ENCODE data around the gene DMD.

DMD gene

DNA sequence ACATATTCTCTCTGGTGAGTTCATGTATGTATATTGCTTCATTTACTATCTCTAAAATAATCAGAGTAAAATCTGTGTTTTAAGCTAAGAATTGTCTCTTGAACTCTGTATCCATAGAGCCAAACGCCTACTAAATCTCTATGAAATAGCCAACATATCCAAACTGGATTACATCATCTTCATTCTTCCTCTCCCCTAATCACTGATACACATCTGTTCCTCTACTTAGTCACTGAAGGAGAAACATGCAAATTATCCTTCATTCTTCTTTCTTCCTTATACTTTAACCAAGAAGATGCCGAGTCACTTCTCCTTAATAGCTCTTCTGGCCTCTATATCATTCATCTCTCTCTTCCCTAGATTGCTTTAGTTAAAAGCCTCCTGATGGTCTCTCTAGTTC lies 1509.1 kb downstream of the DMD start:
- ChIA-PET POLR2A (no interaction called here), CTCF (no interaction called here)
- Histone ChIP-seq H3K27ac (ENCODE audit: insufficient read depth in 1 of 2, low read depth in 1 of 2, low read length in 2 of 2, poor library complexity in 1 of 2, severe bottlenecking in 2 of 2) (no peak overlapping the region), H3K4me1 (ENCODE audit: control extremely low read depth in 1 of 4, control insufficient read depth in 4 of 4, insufficient read depth in 4 of 4, low read length in 3 of 4) (no peaks in the 10 kb centered on the region), H3K4me3 (ENCODE audit: control insufficient read depth in 1 of 7, extremely low read depth in 1 of 7, insufficient read depth in 4 of 7, low read depth in 2 of 7, low read length in 6 of 7) (no peak overlapping the region), H3K36me3 (ENCODE audit: control insufficient read depth in 4 of 4, insufficient read depth in 4 of 4, low read length in 3 of 4) (no peaks in the 10 kb centered on the region), H3K9me3 (ENCODE audit: control extremely low read depth in 1 of 5, control insufficient read depth in 4 of 5, insufficient read depth in 2 of 5, low read depth in 1 of 5, low read length in 4 of 5) (no peaks in the 10 kb centered on the region), H3K27me3 (replicated peaks in 2 of 5; ENCODE audit: control insufficient read depth in 4 of 5, insufficient read depth in 5 of 5, low read length in 4 of 5) (no peaks in the 10 kb centered on the region)
- DNase-seq: no peak
- WGBS (ENCODE audit: insufficient coverage): 77% methylated on average over 2 of the region's 2 CpGs

DNA sequence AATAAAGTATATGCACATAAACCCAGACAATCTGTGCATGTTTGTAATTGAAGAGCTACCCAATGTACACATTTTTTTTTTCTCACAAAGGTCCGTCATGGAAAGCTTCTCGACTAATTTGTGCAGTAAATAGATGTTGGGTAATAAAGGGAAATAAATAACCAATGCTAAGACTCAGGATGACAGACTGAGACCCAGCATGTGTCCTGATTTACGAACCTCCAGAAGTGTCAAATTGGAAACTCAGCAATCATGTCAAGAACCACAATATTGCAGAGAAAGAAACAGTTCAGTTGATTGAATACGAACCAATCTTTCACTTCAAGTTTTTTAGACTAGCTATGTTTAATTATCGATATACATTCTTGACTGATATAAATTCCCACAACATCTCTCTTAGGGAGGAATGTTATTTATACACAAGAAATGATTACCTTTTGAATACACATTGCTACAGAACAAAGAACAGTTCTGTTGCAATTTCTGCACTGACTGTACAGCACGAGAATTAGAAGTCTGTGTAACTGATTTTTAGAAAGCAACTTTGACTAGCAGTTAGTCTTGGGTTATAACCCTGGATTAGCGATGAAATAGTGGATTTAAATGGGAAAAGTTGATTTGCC lies 1513.9 kb downstream of the DMD start:
- Histone ChIP-seq H3K4me1 (ENCODE audit: control extremely low read depth in 1 of 4, control insufficient read depth in 4 of 4, insufficient read depth in 4 of 4, low read length in 3 of 4) (no peaks in the 10 kb centered on the region), H3K36me3 (ENCODE audit: control insufficient read depth in 4 of 4, insufficient read depth in 4 of 4, low read length in 3 of 4) (no peaks in the 10 kb centered on the region), H3K27me3 (replicated peaks in 2 of 5; ENCODE audit: control insufficient read depth in 4 of 5, insufficient read depth in 5 of 5, low read length in 4 of 5) (no peaks in the 10 kb centered on the region), H3K4me3 (ENCODE audit: control insufficient read depth in 1 of 7, extremely low read depth in 1 of 7, insufficient read depth in 4 of 7, low read depth in 2 of 7, low read length in 6 of 7) (no peak overlapping the region), H3K27ac (ENCODE audit: insufficient read depth in 1 of 2, low read depth in 1 of 2, low read length in 2 of 2, poor library complexity in 1 of 2, severe bottlenecking in 2 of 2) (no peak overlapping the region), H3K9me3 (ENCODE audit: control extremely low read depth in 1 of 5, control insufficient read depth in 4 of 5, insufficient read depth in 2 of 5, low read depth in 1 of 5, low read length in 4 of 5) (peaks cover 0 to 2% (median 0%) of the 10 kb centered on the region in 5 experiments)
- no peak for DNase-seq
- CTCF ChIA-PET: no interaction called here
- POLR2A ChIA-PET: no interaction called here
- WGBS (ENCODE audit: insufficient coverage): 73% methylated on average over 3 of the region's 7 CpGs

DNA sequence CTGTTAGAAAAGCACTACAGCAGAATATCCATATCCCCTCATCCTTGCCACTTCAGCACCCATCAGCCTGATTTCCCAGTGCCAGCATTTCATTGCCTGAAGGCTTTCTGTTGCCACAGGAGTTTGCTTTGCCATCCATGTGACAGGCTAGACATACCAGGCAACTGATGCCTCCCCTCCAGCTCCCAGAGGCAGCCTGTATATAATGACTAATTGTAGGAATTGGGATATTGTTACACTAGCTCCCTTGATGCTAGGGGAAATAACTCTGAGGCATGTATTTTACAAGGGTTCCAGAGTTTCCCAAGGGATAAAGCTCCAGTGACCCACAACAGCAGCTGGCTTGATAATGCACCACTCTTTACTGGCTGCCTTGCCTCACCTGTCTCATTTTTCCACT lies 1531.5 kb downstream of the DMD start:
- CTCF ChIA-PET: no interaction called here
- DNase-seq: no peak
- Histone ChIP-seq H3K9me3 (ENCODE audit: control extremely low read depth in 1 of 5, control insufficient read depth in 4 of 5, insufficient read depth in 2 of 5, low read depth in 1 of 5, low read length in 4 of 5) (no peaks in the 10 kb centered on the region), H3K36me3 (ENCODE audit: control insufficient read depth in 4 of 4, insufficient read depth in 4 of 4, low read length in 3 of 4) (no peaks in the 10 kb centered on the region), H3K27ac (ENCODE audit: insufficient read depth in 1 of 2, low read depth in 1 of 2, low read length in 2 of 2, poor library complexity in 1 of 2, severe bottlenecking in 2 of 2) (no peak overlapping the region), H3K4me3 (ENCODE audit: control insufficient read depth in 1 of 7, extremely low read depth in 1 of 7, insufficient read depth in 4 of 7, low read depth in 2 of 7, low read length in 6 of 7) (no peak overlapping the region), H3K4me1 (ENCODE audit: control extremely low read depth in 1 of 4, control insufficient read depth in 4 of 4, insufficient read depth in 4 of 4, low read length in 3 of 4) (no peaks in the 10 kb centered on the region), H3K27me3 (replicated peaks in 2 of 5; ENCODE audit: control insufficient read depth in 4 of 5, insufficient read depth in 5 of 5, low read length in 4 of 5) (no peaks in the 10 kb centered on the region)
- POLR2A ChIA-PET: no interaction called here

DNA sequence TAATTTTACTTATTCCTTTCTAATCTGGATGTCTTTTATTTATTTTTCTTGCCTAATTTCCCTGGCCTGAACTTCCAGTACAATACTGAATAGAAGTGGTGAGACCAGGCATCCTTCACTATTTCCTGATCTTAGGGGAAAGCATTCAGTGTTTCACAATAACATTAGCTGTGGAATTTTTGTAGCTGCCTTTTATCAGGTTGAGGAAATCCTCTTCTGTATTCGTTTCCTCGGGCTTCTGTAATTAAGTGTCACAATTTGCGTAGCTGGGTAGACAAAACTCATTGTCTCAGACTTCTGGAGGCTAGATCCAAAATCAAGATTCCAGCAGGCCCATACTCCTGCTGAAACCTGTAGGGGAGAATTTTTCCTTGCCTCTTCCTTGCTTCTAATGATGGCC lies 1541.1 kb downstream of the DMD start:
- Histone ChIP-seq H3K27me3 (replicated peaks in 2 of 5; ENCODE audit: control insufficient read depth in 4 of 5, insufficient read depth in 5 of 5, low read length in 4 of 5) (no peaks in the 10 kb centered on the region), H3K36me3 (ENCODE audit: control insufficient read depth in 4 of 4, insufficient read depth in 4 of 4, low read length in 3 of 4) (no peaks in the 10 kb centered on the region), H3K4me1 (ENCODE audit: control extremely low read depth in 1 of 4, control insufficient read depth in 4 of 4, insufficient read depth in 4 of 4, low read length in 3 of 4) (no peaks in the 10 kb centered on the region), H3K4me3 (ENCODE audit: control insufficient read depth in 1 of 7, extremely low read depth in 1 of 7, insufficient read depth in 4 of 7, low read depth in 2 of 7, low read length in 6 of 7) (no peak overlapping the region), H3K27ac (ENCODE audit: insufficient read depth in 1 of 2, low read depth in 1 of 2, low read length in 2 of 2, poor library complexity in 1 of 2, severe bottlenecking in 2 of 2) (no peak overlapping the region), H3K9me3 (ENCODE audit: control extremely low read depth in 1 of 5, control insufficient read depth in 4 of 5, insufficient read depth in 2 of 5, low read depth in 1 of 5, low read length in 4 of 5) (no peaks in the 10 kb centered on the region)
- no peak for DNase-seq
- WGBS (ENCODE audit: insufficient coverage): 70% methylated on average over 3 of the region's 3 CpGs
- CTCF ChIA-PET: no interaction called here
- POLR2A ChIA-PET: no interaction called here

DNA sequence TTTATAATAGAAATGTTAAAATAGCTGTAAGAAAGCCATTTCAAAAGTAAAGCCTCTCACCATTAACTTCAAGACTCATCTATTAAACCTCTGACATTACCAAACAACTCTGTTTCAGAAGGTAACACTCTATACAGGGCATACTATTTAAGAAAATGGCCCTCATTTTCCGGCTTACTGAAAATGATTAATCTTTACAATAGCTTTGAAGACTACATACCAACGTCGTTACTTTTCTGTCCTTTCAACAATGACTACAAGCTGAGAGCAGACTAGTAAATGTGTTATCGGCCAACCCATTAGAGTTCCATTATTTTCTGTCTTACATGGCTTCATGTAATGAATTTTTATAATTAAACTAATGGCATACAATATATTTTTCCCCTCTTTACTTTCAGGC lies 1545.9 kb downstream of the DMD start:
- peaks cover 0 to 3% (median 0%) of the 10 kb centered on the region in 5 experiments for H3K27me3 ChIP-seq (replicated peaks in 2 of 5; ENCODE audit: control insufficient read depth in 4 of 5, insufficient read depth in 5 of 5, low read length in 4 of 5)
- H3K27ac ChIP-seq (ENCODE audit: insufficient read depth in 1 of 2, low read depth in 1 of 2, low read length in 2 of 2, poor library complexity in 1 of 2, severe bottlenecking in 2 of 2): no peak overlapping the region
- POLR2A ChIA-PET: no interaction called here
- H3K9me3 ChIP-seq (ENCODE audit: control extremely low read depth in 1 of 5, control insufficient read depth in 4 of 5, insufficient read depth in 2 of 5, low read depth in 1 of 5, low read length in 4 of 5): no peaks in the 10 kb centered on the region
- no peaks in the 10 kb centered on the region for H3K4me1 ChIP-seq (ENCODE audit: control extremely low read depth in 1 of 4, control insufficient read depth in 4 of 4, insufficient read depth in 4 of 4, low read length in 3 of 4)
- 83% methylated on average over 3 of the region's 4 CpGs for WGBS (ENCODE audit: insufficient coverage)
- DNase-seq: no peak
- H3K4me3 ChIP-seq (ENCODE audit: control insufficient read depth in 1 of 7, extremely low read depth in 1 of 7, insufficient read depth in 4 of 7, low read depth in 2 of 7, low read length in 6 of 7): no peak overlapping the region
- CTCF ChIA-PET: no interaction called here
- H3K36me3 ChIP-seq (ENCODE audit: control insufficient read depth in 4 of 4, insufficient read depth in 4 of 4, low read length in 3 of 4): no peaks in the 10 kb centered on the region

DNA sequence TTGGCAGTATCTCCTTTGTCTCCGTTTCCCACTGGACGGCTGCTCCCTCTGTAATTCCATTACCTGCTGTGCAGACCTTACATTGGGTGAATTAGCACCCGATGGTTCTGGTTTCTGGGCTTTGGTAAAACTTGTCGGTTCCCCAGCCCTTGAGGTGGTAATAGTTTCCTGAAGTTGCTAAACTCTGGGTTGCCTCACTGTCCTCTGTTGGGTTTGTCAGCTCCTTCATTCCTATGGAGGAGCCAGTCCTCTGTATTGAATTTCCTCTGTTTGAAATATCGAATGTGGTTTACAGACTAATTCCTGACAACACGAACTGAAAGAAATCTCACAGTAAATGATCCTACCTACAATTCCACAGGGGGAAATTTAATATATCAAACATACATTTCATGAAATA lies 1548.2 kb downstream of the DMD start:
- Histone ChIP-seq H3K27me3 (replicated peaks in 2 of 5; ENCODE audit: control insufficient read depth in 4 of 5, insufficient read depth in 5 of 5, low read length in 4 of 5) (peaks cover 0 to 3% (median 0%) of the 10 kb centered on the region in 5 experiments), H3K9me3 (ENCODE audit: control extremely low read depth in 1 of 5, control insufficient read depth in 4 of 5, insufficient read depth in 2 of 5, low read depth in 1 of 5, low read length in 4 of 5) (no peaks in the 10 kb centered on the region), H3K27ac (ENCODE audit: insufficient read depth in 1 of 2, low read depth in 1 of 2, low read length in 2 of 2, poor library complexity in 1 of 2, severe bottlenecking in 2 of 2) (no peak overlapping the region), H3K4me1 (ENCODE audit: control extremely low read depth in 1 of 4, control insufficient read depth in 4 of 4, insufficient read depth in 4 of 4, low read length in 3 of 4) (no peaks in the 10 kb centered on the region), H3K4me3 (ENCODE audit: control insufficient read depth in 1 of 7, extremely low read depth in 1 of 7, insufficient read depth in 4 of 7, low read depth in 2 of 7, low read length in 6 of 7) (no peak overlapping the region), H3K36me3 (ENCODE audit: control insufficient read depth in 4 of 4, insufficient read depth in 4 of 4, low read length in 3 of 4) (no peaks in the 10 kb centered on the region)
- CTCF ChIA-PET: no interaction called here
- WGBS (ENCODE audit: insufficient coverage): 73% methylated on average over 6 of the region's 6 CpGs
- POLR2A ChIA-PET: no interaction called here
- DNase-seq: no peak

DNA sequence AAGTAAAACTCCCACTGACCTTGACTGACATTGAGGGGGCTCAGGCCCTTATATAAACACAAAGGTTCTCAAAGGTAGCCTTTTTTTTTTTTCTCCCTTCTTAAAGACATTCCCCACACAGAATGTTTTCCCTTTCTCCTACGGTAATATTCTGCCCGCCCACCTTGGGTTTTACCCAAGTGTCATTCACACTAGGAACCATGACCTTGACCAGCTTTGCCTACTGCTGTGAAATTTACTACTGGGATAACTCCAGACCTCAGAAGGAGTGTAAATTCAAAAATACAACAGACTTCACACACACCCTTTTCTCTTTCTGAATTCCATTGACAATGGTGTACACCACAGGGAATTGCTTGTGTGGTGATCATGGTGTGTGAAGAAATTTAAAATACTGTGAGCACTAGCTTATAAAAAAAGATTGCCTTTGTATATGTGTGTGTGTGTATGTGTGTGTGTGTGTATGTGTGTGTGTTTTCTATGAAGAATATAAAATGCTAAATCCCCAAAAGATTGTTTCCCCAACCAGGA lies 1550.0 kb downstream of the DMD start:
- H3K9me3 ChIP-seq (ENCODE audit: control extremely low read depth in 1 of 5, control insufficient read depth in 4 of 5, insufficient read depth in 2 of 5, low read depth in 1 of 5, low read length in 4 of 5): no peaks in the 10 kb centered on the region
- no peaks in the 10 kb centered on the region for H3K36me3 ChIP-seq (ENCODE audit: control insufficient read depth in 4 of 4, insufficient read depth in 4 of 4, low read length in 3 of 4)
- WGBS (ENCODE audit: insufficient coverage): 70% methylated on average over 2 of the region's 2 CpGs
- DNase-seq: no peak
- ChIA-PET CTCF (no interaction called here), POLR2A (no interaction called here)
- H3K27me3 ChIP-seq (replicated peaks in 2 of 5; ENCODE audit: control insufficient read depth in 4 of 5, insufficient read depth in 5 of 5, low read length in 4 of 5): peaks cover 0 to 3% (median 0%) of the 10 kb centered on the region in 5 experiments
- no peaks in the 10 kb centered on the region for H3K4me1 ChIP-seq (ENCODE audit: control extremely low read depth in 1 of 4, control insufficient read depth in 4 of 4, insufficient read depth in 4 of 4, low read length in 3 of 4)
- no peak overlapping the region for H3K27ac ChIP-seq (ENCODE audit: insufficient read depth in 1 of 2, low read depth in 1 of 2, low read length in 2 of 2, poor library complexity in 1 of 2, severe bottlenecking in 2 of 2)
- no peak overlapping the region for H3K4me3 ChIP-seq (ENCODE audit: control insufficient read depth in 1 of 7, extremely low read depth in 1 of 7, insufficient read depth in 4 of 7, low read depth in 2 of 7, low read length in 6 of 7)
